MCF 10A (cell line): ENCODE data around the gene KAZN. TPM values are rescaled to one million over a fixed set of nuclear protein-coding genes. Genes with fewer than 3 reads are reported as not detected.

Experiments used
- BruUV-seq: library from RNA; stranded (reverse); fragments of 400-500 nt; replicated peaks from 2 replicates; lab custom pipeline; 2021; lab: Mats Ljungman, UMichigan
- CTCF ChIA-PET: fragments of 300-600 bp; sonication (Branson Sonifier 250); formaldehyde crosslinking; extraction: SDS; loops from one replicate; lab custom pipeline; 2021; ENCODE audit warnings: antibody characterized with exemption, inconsistent platforms; lab: Yijun Ruan, JAX
- POLR2A ChIA-PET: fragments of 300-600, 350-650 bp; sonication (Branson Sonifier 250); formaldehyde crosslinking; extraction: SDS; loops from one replicate; lab custom pipeline; 2020; ENCODE audit warnings: antibody characterized with exemption, inconsistent platforms; lab: Yijun Ruan, JAX
- DNase-seq: peaks from one replicate; pipeline ENCODE4 v3.0.0-alpha.2; 2018; ENCODE audit not compliant: unreplicated experiment
- H3K27ac Mint-ChIP-seq: one replicate; pipeline ENCODE4 v1.8.0; 2022; ENCODE audit warnings: mild to moderate bottlenecking, low read depth, mixed read lengths; ENCODE audit not compliant: unreplicated experiment
- H3K27me3 Mint-ChIP-seq: one replicate; pipeline ENCODE4 v1.8.0; 2022; ENCODE audit warnings: mixed read lengths; ENCODE audit not compliant: insufficient read depth, unreplicated experiment
- H3K36me3 Mint-ChIP-seq: one replicate; pipeline ENCODE4 v1.8.0; 2022; ENCODE audit warnings: mild to moderate bottlenecking, moderate library complexity, mixed read lengths; ENCODE audit not compliant: insufficient read depth, unreplicated experiment
- H3K4me1 Mint-ChIP-seq: one replicate; pipeline ENCODE4 v1.8.0; 2022; ENCODE audit warnings: mixed read lengths; ENCODE audit not compliant: insufficient read depth, unreplicated experiment
- H3K4me3 Mint-ChIP-seq: one replicate; pipeline ENCODE4 v1.8.0; 2022; ENCODE audit warnings: mild to moderate bottlenecking, moderate library complexity, mixed read lengths; ENCODE audit not compliant: unreplicated experiment
- H3K9me3 Mint-ChIP-seq: one replicate; pipeline ENCODE4 v1.8.0; 2022; ENCODE audit warnings: mixed read lengths; ENCODE audit not compliant: unreplicated experiment
- intact Hi-C: fragments of 100-400 bp; cut with micrococcal nuclease; formaldehyde crosslinking; loops from 2 replicates; pipeline ENCODE4 v1.14.1; 2022
- total RNA-seq: library from RNA; stranded (reverse); gene quantifications from 2 replicates; pipeline ENCODE4 v1.2.3, GENCODE V29; 2022
- TF ChIP-seq, protein P1 (sequence below): fragments of 200-600 bp; IDR thresholded peaks from one replicate; pipeline ENCODE4 v1.8.0; 2022; ENCODE audit warnings: antibody characterized with exemption, mild to moderate bottlenecking; ENCODE audit not compliant: unreplicated experiment

The KAZN gene
- total RNA-seq, 1 experiment from 2014 or later, result 3.3 TPM

DNA sequence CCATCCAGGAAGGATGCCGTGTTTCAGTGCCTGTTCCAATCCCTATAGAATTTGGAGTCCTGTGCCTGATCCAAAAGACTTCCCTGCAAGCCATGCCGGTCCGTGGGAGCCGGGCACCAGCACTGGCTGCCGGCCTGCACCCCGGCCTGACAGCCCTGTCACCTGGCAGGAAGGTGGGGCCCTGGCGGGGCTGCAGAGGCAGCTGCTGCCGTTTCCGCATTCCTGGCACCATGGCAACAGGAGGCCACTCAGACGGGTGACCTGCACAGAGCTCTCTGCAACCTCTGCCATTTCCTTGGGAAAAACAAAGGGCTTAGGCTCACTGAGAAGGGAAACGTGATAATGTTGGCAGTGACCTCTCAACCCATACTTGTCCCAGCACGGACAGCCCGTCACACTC lies 491.9 kb downstream of the KAZN start:
- no peak overlapping the region for H3K4me3 Mint-ChIP-seq
- no peak for DNase-seq
- POLR2A ChIA-PET, result no interaction called here
- intact Hi-C loops, result no loop called here
- peaks cover 4% of the 10 kb centered on the region for H3K4me1 Mint-ChIP-seq
- TF ChIP-seq, protein P1, sequence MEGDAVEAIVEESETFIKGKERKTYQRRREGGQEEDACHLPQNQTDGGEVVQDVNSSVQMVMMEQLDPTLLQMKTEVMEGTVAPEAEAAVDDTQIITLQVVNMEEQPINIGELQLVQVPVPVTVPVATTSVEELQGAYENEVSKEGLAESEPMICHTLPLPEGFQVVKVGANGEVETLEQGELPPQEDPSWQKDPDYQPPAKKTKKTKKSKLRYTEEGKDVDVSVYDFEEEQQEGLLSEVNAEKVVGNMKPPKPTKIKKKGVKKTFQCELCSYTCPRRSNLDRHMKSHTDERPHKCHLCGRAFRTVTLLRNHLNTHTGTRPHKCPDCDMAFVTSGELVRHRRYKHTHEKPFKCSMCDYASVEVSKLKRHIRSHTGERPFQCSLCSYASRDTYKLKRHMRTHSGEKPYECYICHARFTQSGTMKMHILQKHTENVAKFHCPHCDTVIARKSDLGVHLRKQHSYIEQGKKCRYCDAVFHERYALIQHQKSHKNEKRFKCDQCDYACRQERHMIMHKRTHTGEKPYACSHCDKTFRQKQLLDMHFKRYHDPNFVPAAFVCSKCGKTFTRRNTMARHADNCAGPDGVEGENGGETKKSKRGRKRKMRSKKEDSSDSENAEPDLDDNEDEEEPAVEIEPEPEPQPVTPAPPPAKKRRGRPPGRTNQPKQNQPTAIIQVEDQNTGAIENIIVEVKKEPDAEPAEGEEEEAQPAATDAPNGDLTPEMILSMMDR, result no peak
- no peaks in the 10 kb centered on the region for H3K27me3 Mint-ChIP-seq
- H3K36me3 Mint-ChIP-seq, result no peaks in the 10 kb centered on the region
- BruUV-seq, result no TSS peak
- CTCF ChIA-PET, result interaction anchor here (0.6 to 1.8 kb wide), 4 partner anchors 8 to 348 kb away, joined by 3 to 8 read pairs (median 4); no protein-coding TSS in a partner anchor
- H3K27ac Mint-ChIP-seq, result no peak overlapping the region
- H3K9me3 Mint-ChIP-seq, result no peaks in the 10 kb centered on the region

DNA sequence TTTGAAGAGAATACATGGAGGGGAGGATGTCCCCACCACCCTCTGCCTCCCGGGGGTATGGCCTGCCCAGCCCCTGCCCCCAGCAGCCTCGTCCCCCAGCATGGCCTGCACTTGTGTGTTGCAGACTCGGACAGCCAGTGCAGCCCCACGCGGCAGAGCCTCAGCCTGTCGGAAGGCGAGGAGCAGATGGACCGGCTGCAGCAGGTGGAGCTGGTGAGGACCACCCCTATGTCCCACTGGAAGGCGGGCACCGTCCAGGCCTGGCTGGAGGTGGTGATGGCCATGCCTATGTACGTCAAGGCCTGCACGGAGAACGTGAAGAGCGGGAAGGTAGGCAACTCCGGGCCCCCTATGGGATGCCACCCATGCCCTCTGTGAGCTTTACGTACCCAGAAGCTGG lies 495.6 kb downstream of the KAZN start:
- no peak overlapping the region for H3K4me3 Mint-ChIP-seq
- H3K9me3 Mint-ChIP-seq, result no peaks in the 10 kb centered on the region
- intact Hi-C loops, result no loop called here
- BruUV-seq, result no TSS peak
- CTCF ChIA-PET, result interaction anchor here (0.7 kb wide), 1 partner anchor 35 kb away, joined by 3 read pairs; no protein-coding TSS in a partner anchor
- TF ChIP-seq, protein P1, result no peak
- no peak overlapping the region for H3K27ac Mint-ChIP-seq
- no peaks in the 10 kb centered on the region for H3K36me3 Mint-ChIP-seq
- no peak for DNase-seq
- H3K4me1 Mint-ChIP-seq, result peaks cover 4% of the 10 kb centered on the region
- POLR2A ChIA-PET, result no interaction called here
- peaks cover 5% of the 10 kb centered on the region for H3K27me3 Mint-ChIP-seq

DNA sequence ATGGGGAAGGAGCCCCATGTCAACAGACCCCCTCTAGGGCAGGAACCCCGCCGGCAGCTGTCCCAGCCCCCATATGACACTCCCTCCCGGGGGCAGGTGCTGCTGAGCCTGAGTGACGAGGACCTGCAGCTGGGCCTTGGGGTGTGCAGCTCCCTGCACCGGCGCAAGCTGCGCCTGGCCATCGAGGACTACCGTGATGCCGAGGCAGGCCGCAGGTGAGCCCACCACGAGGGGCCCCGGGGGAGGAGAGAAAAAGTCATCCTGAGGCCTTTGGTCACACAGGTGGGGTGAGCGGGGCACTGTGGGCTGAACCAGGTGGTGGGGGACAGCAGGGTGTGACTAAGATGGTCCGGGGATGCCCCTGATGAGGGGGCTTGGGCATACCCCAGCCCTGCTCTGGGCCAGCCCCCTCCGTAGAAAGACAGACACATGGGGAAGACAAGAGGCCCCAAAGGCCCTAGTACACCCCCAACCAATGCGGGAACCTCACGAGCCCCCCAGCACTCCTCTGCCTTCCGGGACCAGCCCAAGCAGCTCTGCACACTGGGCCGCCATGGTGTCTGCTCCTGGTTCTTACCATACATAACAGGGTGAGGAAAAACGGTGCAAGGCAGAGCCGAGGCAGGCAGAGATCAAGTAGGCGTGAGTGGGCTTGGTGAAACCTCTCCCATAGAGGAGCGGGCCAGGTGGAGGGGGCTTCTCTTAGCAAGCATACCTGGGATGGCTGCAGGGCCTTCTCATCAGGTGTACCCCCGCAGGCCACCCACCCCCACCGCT lies 496.4 kb downstream of the KAZN start:
- Mint-ChIP-seq H3K4me1 (peaks cover 4% of the 10 kb centered on the region), H3K27ac (no peak overlapping the region), H3K27me3 (peaks cover 14% of the 10 kb centered on the region), H3K4me3 (no peak overlapping the region), H3K36me3 (no peaks in the 10 kb centered on the region), H3K9me3 (no peaks in the 10 kb centered on the region)
- BruUV-seq, result no TSS peak
- intact Hi-C loops, result no loop called here
- POLR2A ChIA-PET, result no interaction called here
- DNase-seq, result no peak
- TF ChIP-seq, protein P1, result no peak
- CTCF ChIA-PET, result interaction anchor here (0.7 kb wide), 1 partner anchor 34 kb away, joined by 3 read pairs; no protein-coding TSS in a partner anchor

DNA sequence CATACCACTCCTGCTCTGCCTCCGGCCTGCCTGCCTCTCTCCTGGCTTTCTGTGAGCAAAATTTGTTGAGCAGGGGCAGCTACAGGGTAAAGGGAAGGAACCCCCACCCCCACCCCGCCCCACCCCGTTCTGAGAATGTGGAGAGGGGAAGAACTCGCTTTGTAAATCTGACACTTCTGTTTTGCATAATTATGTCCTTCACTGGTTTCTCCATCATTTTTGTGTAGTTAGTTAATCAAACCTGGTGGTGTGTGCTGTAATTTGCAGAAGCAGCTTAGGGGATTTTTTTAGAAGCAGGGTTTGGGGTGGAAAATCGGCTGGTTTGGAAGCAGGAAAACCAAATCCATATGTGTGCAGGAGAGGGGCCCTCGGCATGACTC lies 497.0 kb downstream of the KAZN start:
- BruUV-seq, result no TSS peak
- ChIA-PET CTCF (no interaction called here), POLR2A (no interaction called here)
- DNase-seq, result no peak
- intact Hi-C loops, result no loop called here
- H3K4me1 Mint-ChIP-seq, result peaks cover 3% of the 10 kb centered on the region
- TF ChIP-seq, protein P1, result no peak
- no peaks in the 10 kb centered on the region for H3K9me3 Mint-ChIP-seq
- H3K4me3 Mint-ChIP-seq, result no peak overlapping the region
- H3K27ac Mint-ChIP-seq, result no peak overlapping the region
- H3K36me3 Mint-ChIP-seq, result no peaks in the 10 kb centered on the region
- H3K27me3 Mint-ChIP-seq, result peaks cover 19% of the 10 kb centered on the region
